Prostate gland (tissue), 2 donors: ENCODE measurements around the gene LRRN2. TPM values are rescaled to one million over a fixed set of nuclear protein-coding genes. Genes with fewer than 3 reads are reported as not detected.

Source experiments
- DNase-seq: peaks from one replicate; pipeline ENCODE4 v3.0.0-alpha.2; 2019; ENCODE audit warnings: low spot score
- H3K27ac ChIP-seq, 2 donors: fragments of 200-600 bp; sonication (generic); 2 replicates each; pipeline ENCODE4 v1.5.1; 2017 to 2019
- H3K27me3 ChIP-seq: fragments of 200-600 bp; sonication (generic); replicated peaks from 2 replicates; pipeline ENCODE4 v1.5.1; 2019; ENCODE audit not compliant: insufficient read depth
- H3K36me3 ChIP-seq, 2 donors: fragments of 200-600 bp; sonication (generic); 1 replicate in 1 of 2; 2 replicates in 1 of 2; pipeline versions ENCODE4 v1.5.1 to v1.8.1; 2017 to 2019
- H3K4me1 ChIP-seq: fragments of 200-600 bp; sonication (generic); replicated peaks from 2 replicates; pipeline ENCODE4 v1.5.1; 2019
- H3K4me3 ChIP-seq, 2 donors: fragments of 200-600 bp; sonication (generic); 2 replicates each; pipeline ENCODE4 v1.5.1; 2017 to 2019
- H3K9me3 ChIP-seq: fragments of 200-600 bp; sonication (generic); 2 replicates; pipeline ENCODE4 v1.5.1; 2017
- POLR2A ChIP-seq: fragments of 450-650 bp; IDR thresholded peaks from one replicate; pipeline ENCODE4 v1.6.1; 2016; ENCODE audit warnings: antibody characterized with exemption, mild to moderate bottlenecking
- POLR2AphosphoS5 ChIP-seq: sonication (generic); formaldehyde crosslinking; IDR thresholded peaks from one replicate; pipeline ENCODE4 v1.6.1; 2017; ENCODE audit warnings: antibody characterized with exemption
- WGBS: methylation state at CpG from one replicate; pipeline ENCODE4 v1.1.5; 2018; 5-methylcytosine and 5-hydroxymethylcytosine counted together
- intact Hi-C: fragments of 100-400 bp; cut with DNase I; formaldehyde crosslinking; loops from one replicate; pipeline ENCODE4 v1.14.2; 2022
- total RNA-seq, 2 donors: library from RNA; depleted of rRNA; stranded (reverse); fragments of >200 nt; gene quantifications; one replicate each; pipeline ENCODE4 v1.1.0, GENCODE V29; 2016
- TF ChIP-seq, protein P1 (sequence below), 4 experiments: fragments of 200-600 bp in 2 of 4; fragments of 450-650 bp in 2 of 4; sonication (generic) in 2 of 4; IDR thresholded peaks; 1 replicate in 3 of 4; 2 replicates in 1 of 4; pipeline ENCODE4 v1.5.1; 2016 to 2019; ENCODE audit warnings: antibody characterized with exemption in 4 of 4, mild to moderate bottlenecking in 2 of 4, moderate library complexity in 2 of 4

LRRN2 gene
- total RNA-seq, 2 donors from 2014 or later = 0.55 to 15.3 TPM

DNA sequence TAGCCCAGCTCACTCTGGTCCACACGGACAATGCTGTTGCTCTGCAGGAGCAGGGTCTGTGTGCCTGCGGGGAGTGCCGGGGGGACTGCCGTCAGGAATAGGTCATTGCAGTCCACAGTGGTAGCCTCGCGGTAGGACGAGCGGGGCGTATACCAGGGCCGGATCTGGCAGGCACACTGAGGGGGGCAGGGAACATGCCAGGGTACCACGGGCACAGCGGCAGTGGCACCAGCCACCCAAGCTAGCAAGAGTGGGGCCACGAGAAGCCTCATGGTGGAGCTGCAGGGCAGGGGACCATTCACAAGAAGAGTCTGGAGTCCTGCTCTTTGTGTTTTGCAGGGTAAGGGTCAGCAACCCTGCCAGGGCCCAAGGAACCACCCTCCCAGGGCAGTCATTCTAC, 65.8 kb downstream of the LRRN2 start:
- WGBS = 93% methylated on average over 13 of the region's 13 CpGs
- DNase-seq = no peak
- H3K27ac ChIP-seq = no peak overlapping the region
- intact Hi-C loops = no loop called here
- TF ChIP-seq POLR2A (no peak), POLR2AphosphoS5 (no peak)
- no peaks in the 10 kb centered on the region for H3K27me3 ChIP-seq
- no peaks in the 10 kb centered on the region for H3K36me3 ChIP-seq
- H3K9me3 ChIP-seq = no peaks in the 10 kb centered on the region
- no peaks in the 10 kb centered on the region for H3K4me1 ChIP-seq
- no peak overlapping the region for H3K4me3 ChIP-seq

DNA sequence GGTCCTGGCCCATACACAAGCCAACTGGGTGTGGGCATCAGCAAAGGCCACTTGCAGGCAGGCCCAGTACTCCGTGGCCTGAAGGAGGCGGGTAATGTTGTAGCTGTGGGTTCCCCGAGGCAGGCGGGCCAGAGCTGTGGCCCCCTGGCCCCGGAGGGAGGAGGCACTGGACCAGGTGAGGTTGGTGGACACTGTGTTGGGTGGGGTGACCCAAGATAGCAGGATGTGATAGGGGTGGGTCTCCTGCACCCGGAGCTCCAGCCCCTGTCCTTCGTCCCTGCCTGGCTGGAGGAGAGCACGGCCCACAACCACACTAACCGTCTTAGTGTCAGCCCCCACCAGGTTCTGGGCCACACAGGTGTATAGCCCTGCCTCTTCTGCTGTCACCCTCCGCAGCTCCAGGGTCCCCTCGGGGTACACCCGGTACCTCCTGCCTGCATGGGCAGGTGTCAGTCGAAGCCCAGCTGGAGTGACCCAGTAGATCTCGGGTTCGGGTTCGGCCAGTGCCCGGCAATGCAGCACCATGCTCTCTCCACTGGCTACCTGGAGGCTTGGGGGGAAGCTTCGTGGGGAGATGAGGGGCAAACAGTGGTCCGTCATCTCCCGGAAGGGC, 67.3 kb downstream of the LRRN2 start:
- Histone ChIP-seq H3K4me3 (no peak overlapping the region), H3K4me1 (no peaks in the 10 kb centered on the region), H3K27ac (no peak overlapping the region), H3K36me3 (no peaks in the 10 kb centered on the region), H3K27me3 (no peaks in the 10 kb centered on the region), H3K9me3 (no peaks in the 10 kb centered on the region)
- TF ChIP-seq, protein P1, sequence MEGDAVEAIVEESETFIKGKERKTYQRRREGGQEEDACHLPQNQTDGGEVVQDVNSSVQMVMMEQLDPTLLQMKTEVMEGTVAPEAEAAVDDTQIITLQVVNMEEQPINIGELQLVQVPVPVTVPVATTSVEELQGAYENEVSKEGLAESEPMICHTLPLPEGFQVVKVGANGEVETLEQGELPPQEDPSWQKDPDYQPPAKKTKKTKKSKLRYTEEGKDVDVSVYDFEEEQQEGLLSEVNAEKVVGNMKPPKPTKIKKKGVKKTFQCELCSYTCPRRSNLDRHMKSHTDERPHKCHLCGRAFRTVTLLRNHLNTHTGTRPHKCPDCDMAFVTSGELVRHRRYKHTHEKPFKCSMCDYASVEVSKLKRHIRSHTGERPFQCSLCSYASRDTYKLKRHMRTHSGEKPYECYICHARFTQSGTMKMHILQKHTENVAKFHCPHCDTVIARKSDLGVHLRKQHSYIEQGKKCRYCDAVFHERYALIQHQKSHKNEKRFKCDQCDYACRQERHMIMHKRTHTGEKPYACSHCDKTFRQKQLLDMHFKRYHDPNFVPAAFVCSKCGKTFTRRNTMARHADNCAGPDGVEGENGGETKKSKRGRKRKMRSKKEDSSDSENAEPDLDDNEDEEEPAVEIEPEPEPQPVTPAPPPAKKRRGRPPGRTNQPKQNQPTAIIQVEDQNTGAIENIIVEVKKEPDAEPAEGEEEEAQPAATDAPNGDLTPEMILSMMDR (IDR thresholded peaks at IDR 0.05) = no peak
- TF ChIP-seq POLR2AphosphoS5 = no peak
- no peak for TF ChIP-seq POLR2A
- 98% methylated on average over 8 of the region's 20 CpGs for WGBS
- no peak for DNase-seq
- intact Hi-C loops = no loop called here

DNA sequence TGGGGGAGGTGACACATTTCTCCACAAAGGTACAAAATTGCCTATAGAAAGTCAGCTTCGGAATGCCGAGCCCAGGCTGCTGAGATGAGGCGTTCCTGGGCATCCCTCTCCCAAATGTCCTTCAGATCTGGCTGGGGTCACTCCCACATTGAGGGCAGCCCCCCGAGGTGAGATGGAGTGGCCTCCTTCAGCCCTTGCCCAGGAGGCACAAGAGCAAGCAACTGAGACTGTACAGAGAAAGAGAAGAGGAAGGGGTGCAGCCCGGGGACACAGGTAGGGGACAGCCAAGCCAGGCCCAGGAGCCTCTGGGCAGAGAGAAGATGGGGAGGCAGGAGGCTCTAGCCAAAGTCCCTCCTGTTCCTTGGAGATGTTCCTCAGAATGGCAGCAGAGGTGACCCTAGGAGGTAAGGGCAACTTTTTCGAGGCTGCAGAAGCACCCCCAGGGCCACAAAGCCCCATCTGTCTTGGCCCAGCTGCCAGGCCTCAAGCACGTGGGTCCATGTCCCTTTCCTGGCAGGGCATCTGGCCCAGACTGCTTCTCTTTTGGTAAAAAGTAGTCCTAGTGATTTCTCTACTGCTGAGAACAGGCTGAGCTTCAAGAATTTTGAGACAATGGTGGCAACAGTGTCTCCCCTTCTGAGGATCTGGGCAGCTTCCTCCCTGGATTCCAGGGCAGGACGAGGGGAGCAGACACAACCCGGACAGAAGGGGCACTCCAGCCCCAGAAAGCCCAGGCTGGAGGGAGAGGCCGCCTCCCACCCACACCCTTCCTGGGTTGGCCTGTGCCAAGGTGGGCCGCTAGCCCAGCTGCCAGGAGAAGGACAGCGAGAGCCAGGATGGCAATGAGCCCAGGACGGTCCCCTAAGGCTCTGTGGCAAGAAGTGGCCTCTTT, 68.0 kb downstream of the LRRN2 start:
- WGBS = 73% methylated on average over 13 of the region's 13 CpGs
- intact Hi-C loops = no loop called here
- TF ChIP-seq POLR2AphosphoS5 (no peak), POLR2A (no peak)
- TF ChIP-seq, protein P1 (IDR thresholded peaks at IDR 0.05) = no peak
- Histone ChIP-seq H3K4me1 (no peaks in the 10 kb centered on the region), H3K4me3 (no peak overlapping the region), H3K27ac (no peak overlapping the region), H3K9me3 (no peaks in the 10 kb centered on the region), H3K36me3 (no peaks in the 10 kb centered on the region), H3K27me3 (no peaks in the 10 kb centered on the region)
- no peak for DNase-seq

DNA sequence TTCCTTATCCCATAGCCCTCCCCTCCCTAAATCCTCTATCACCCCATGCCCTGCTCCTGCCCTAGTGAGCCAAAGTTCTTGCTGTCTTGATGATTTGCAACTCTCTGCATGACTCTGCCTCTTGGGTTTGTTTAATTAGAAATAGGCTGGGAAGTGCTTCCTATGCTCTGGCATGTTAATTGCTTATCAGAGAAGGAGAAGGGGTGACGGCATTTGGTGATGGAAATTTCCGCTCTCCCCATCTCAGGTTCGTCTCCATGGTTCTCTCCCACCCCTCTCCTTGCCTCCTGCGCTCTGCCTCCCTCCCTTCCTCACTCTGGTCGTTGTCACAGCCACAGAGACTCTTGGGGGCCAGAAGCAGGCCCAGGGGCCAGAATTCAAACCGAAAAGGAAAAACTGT, 68.9 kb downstream of the LRRN2 start:
- 83% methylated on average over 6 of the region's 6 CpGs for WGBS
- H3K36me3 ChIP-seq = no peaks in the 10 kb centered on the region
- H3K9me3 ChIP-seq = no peaks in the 10 kb centered on the region
- no peak overlapping the region for H3K4me3 ChIP-seq
- H3K27ac ChIP-seq = no peak overlapping the region
- intact Hi-C loops = no loop called here
- H3K4me1 ChIP-seq = no peaks in the 10 kb centered on the region
- H3K27me3 ChIP-seq = no peaks in the 10 kb centered on the region
- DNase-seq = no peak
- TF ChIP-seq POLR2A (no peak), POLR2AphosphoS5 (no peak)
- TF ChIP-seq, protein P1 (IDR thresholded peaks at IDR 0.05) = no peak

DNA sequence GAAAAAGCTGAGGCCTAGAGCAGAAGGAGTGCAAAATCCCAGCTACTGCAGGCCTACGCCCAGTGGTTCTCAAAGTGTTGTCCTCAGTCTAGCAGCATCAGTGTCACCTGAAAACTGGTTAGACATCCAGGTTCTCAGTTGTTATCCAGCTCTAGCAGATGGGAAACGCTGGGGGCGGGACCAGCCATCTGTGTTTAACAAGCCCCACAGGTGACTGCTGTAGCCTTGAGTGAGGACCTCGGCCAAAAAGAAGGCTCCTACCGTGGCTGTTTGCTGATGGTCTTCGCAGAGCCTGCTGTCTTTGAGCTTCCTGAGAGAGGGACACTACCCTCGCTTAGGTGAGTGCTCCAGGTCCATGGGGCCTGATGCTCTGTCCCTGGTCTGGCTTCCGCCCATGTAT, 69.7 kb downstream of the LRRN2 start:
- no peaks in the 10 kb centered on the region for H3K27me3 ChIP-seq
- H3K36me3 ChIP-seq = no peaks in the 10 kb centered on the region
- 76% methylated on average over 8 of the region's 8 CpGs for WGBS
- TF ChIP-seq, protein P1 (IDR thresholded peaks at IDR 0.05) = no peak
- TF ChIP-seq POLR2A = no peak
- no peak for TF ChIP-seq POLR2AphosphoS5
- H3K4me3 ChIP-seq = no peak overlapping the region
- H3K9me3 ChIP-seq = no peaks in the 10 kb centered on the region
- DNase-seq = no peak
- H3K27ac ChIP-seq = no peak overlapping the region
- intact Hi-C loops = no loop called here
- H3K4me1 ChIP-seq = no peaks in the 10 kb centered on the region
